H1 (cell line): ENCODE results near the gene WBP1. TPM values are rescaled to one million over a fixed set of nuclear protein-coding genes. Genes with fewer than 3 reads are reported as not detected.
A peak's percentile ranks its signal among the peaks of the same experiment; 100 is the strongest.
"Not testable (repeated sequence)": the region's sequence is repeated elsewhere in the genome, so short reads cannot be mapped to it uniquely, and the experiment has no call there.

Experiments
- CTCF ChIA-PET: fragments of 300-600 bp; sonication (Branson Sonifier 250); formaldehyde crosslinking; loops from one replicate; lab custom pipeline; 2021; ENCODE audit not compliant: partially characterized antibody; lab: Charles Lee
- POLR2A ChIA-PET: fragments of 300-600 bp; sonication (Branson Sonifier 250); formaldehyde crosslinking; loops from one replicate; lab custom pipeline; 2021; ENCODE audit warnings: inconsistent platforms; ENCODE audit not compliant: partially characterized antibody; lab: Charles Lee
- DNase-seq, 2 experiments: peaks; one replicate each; pipeline versions ENCODE4 v3.0.0 to v3.0.0-alpha.2; 2010 to 2022; ENCODE audit warnings: low spot score in 2 of 2, low read depth in 1 of 2, mixed read lengths in 1 of 2
- FAIRE-seq: peaks from 2 replicates; lab custom pipeline; 2011; peaks lifted over from hg19 to GRCh38; lab: Jason Lieb, UNC
- H2AFZ ChIP-seq: 2 replicates; pipeline ENCODE4 v1.8.1; 2012; ENCODE audit warnings: low read length, inconsistent platforms
- H2AK5ac ChIP-seq: 2 replicates; pipeline ENCODE4 v1.6.1; 2013; ENCODE audit warnings: low read depth, low read length
- H2BK120ac ChIP-seq: replicated peaks from 2 replicates; pipeline ENCODE3; 2013; ENCODE audit warnings: low read depth, low read length, inconsistent platforms
- H2BK12ac ChIP-seq: 2 replicates; pipeline ENCODE4 v1.6.1; 2013; ENCODE audit warnings: low read depth, low read length
- H2BK15ac ChIP-seq: 2 replicates; pipeline ENCODE4 v1.6.1; 2013; ENCODE audit warnings: low read length
- H2BK20ac ChIP-seq: 2 replicates; pipeline ENCODE4 v1.6.1; 2013; ENCODE audit warnings: low read length
- H2BK5ac ChIP-seq: 2 replicates; pipeline ENCODE4 v1.6.1; 2013; ENCODE audit warnings: low read depth, low read length
- H3K14ac ChIP-seq: 2 replicates; pipeline ENCODE4 v1.6.1; 2013; ENCODE audit warnings: inconsistent platforms; ENCODE audit not compliant: insufficient read length
- H3K18ac ChIP-seq: 2 replicates; pipeline ENCODE4 v1.6.1; 2013; ENCODE audit warnings: low read length; ENCODE audit errors: extremely low read depth
- H3K23ac ChIP-seq: 2 replicates; pipeline ENCODE4 v1.6.1; 2013; ENCODE audit warnings: inconsistent platforms; ENCODE audit not compliant: insufficient read length
- H3K23me2 ChIP-seq: 2 replicates; pipeline ENCODE4 v1.6.1; 2013; ENCODE audit warnings: low read depth, low read length
- H3K27ac ChIP-seq: 2 replicates; pipeline ENCODE4 v1.6.1; 2011; ENCODE audit warnings: low read depth, low read length, inconsistent platforms
- H3K27me3 ChIP-seq, 4 experiments: replicated peaks in 1 of 4; 1 replicate in 1 of 4; 2 replicates in 3 of 4; pipeline versions ENCODE4 v1.6.1 to v1.8.1; 2011 to 2013; ENCODE audit warnings: low read length in 3 of 4, mild to moderate bottlenecking in 3 of 4, inconsistent platforms in 2 of 4, mixed read lengths in 2 of 4, moderate library complexity in 1 of 4; ENCODE audit not compliant: control insufficient read depth in 3 of 4, insufficient read depth in 3 of 4; ENCODE audit errors: extremely low read depth in 1 of 4
- H3K36me3 ChIP-seq, 4 experiments: 2 replicates each; pipeline versions ENCODE4 v1.6.1 to v1.8.1; 2011 to 2013; ENCODE audit warnings: mild to moderate bottlenecking in 4 of 4, low read length in 3 of 4, moderate library complexity in 2 of 4, control low read depth in 1 of 4, inconsistent platforms in 1 of 4; ENCODE audit not compliant: insufficient read depth in 4 of 4, control insufficient read depth in 2 of 4
- H3K4ac ChIP-seq: replicated peaks from 2 replicates; pipeline ENCODE3; 2013; ENCODE audit warnings: low read length, low read depth, mixed read lengths, inconsistent platforms; ENCODE audit not compliant: insufficient read length
- H3K4me1 ChIP-seq, 4 experiments: replicated peaks in 1 of 4; 1 replicate in 1 of 4; 2 replicates in 3 of 4; pipeline versions ENCODE4 v1.6.1 to v1.8.1; 2011 to 2013; ENCODE audit warnings: low read length in 3 of 4, inconsistent platforms in 2 of 4, mixed read lengths in 1 of 4; ENCODE audit not compliant: insufficient read depth in 4 of 4, control insufficient read depth in 3 of 4
- H3K4me2 ChIP-seq, 2 experiments: 2 replicates each; pipeline versions ENCODE4 v1.6.1 to v1.8.1; 2011 to 2013; ENCODE audit warnings: low read depth in 2 of 2, low read length in 2 of 2, control low read depth in 1 of 2, inconsistent platforms in 1 of 2, mild to moderate bottlenecking in 1 of 2; ENCODE audit not compliant: insufficient read depth in 1 of 2
- H3K4me3 ChIP-seq, 4 experiments: fragments of 200-600, 300-600 bp in 1 of 4; sonication (generic), shearing (Covaris generic), sonication (Bioruptor Twin) in 1 of 4; 2 replicates each; pipeline versions ENCODE4 v1.5.1 to v1.8.1; 2011 to 2016; ENCODE audit warnings: low read length in 4 of 4, low read depth in 3 of 4, control low read depth in 2 of 4, inconsistent platforms in 2 of 4, mild to moderate bottlenecking in 2 of 4, mixed read lengths in 1 of 4, moderate library complexity in 1 of 4; ENCODE audit not compliant: insufficient read depth in 2 of 4; ENCODE audit errors: extremely low read depth in 1 of 4
- H3K56ac ChIP-seq: replicated peaks from 2 replicates; pipeline ENCODE3; 2013; ENCODE audit warnings: low read depth, mild to moderate bottlenecking, mixed read lengths, low read length, inconsistent platforms; ENCODE audit not compliant: insufficient read length
- H3K79me1 ChIP-seq: 2 replicates; pipeline ENCODE4 v1.6.1; 2013; ENCODE audit warnings: low read depth, low read length, control low read depth
- H3K79me2 ChIP-seq, 2 experiments: 2 replicates each; pipeline versions ENCODE4 v1.6.1 to v1.8.1; 2012 to 2013; ENCODE audit warnings: low read length in 2 of 2, mild to moderate bottlenecking in 2 of 2, inconsistent platforms in 1 of 2; ENCODE audit not compliant: insufficient read depth in 2 of 2, control insufficient read depth in 1 of 2
- H3K9ac ChIP-seq, 4 experiments: replicated peaks in 1 of 4; 1 replicate in 1 of 4; 2 replicates in 3 of 4; pipeline versions ENCODE4 v1.6.1 to v1.8.1; 2011 to 2013; ENCODE audit warnings: low read depth in 3 of 4, low read length in 3 of 4, control low read depth in 2 of 4, mild to moderate bottlenecking in 2 of 4, moderate library complexity in 2 of 4, inconsistent platforms in 1 of 4; ENCODE audit errors: extremely low read depth in 1 of 4
- H3K9me3 ChIP-seq, 2 experiments: 2 replicates each; pipeline versions ENCODE4 v1.6.1 to v1.8.1; 2012 to 2013; ENCODE audit warnings: mild to moderate bottlenecking in 2 of 2, moderate library complexity in 2 of 2, control low read depth in 1 of 2, inconsistent platforms in 1 of 2, low read depth in 1 of 2, low read length in 1 of 2, mixed read lengths in 1 of 2; ENCODE audit not compliant: insufficient read depth in 2 of 2
- H4K20me1 ChIP-seq, 2 experiments: replicated peaks in 1 of 2; 2 replicates each; pipeline versions ENCODE3 to v1.8.1; 2011 to 2013; ENCODE audit warnings: inconsistent platforms in 2 of 2, low read length in 2 of 2, mild to moderate bottlenecking in 1 of 2; ENCODE audit not compliant: insufficient read depth in 2 of 2, control insufficient read depth in 1 of 2
- H4K5ac ChIP-seq: 2 replicates; pipeline ENCODE4 v1.6.1; 2013; ENCODE audit warnings: low read length, low read depth, mixed read lengths, inconsistent platforms; ENCODE audit not compliant: insufficient read length
- H4K8ac ChIP-seq: 2 replicates; pipeline ENCODE4 v1.8.0; 2013; ENCODE audit warnings: mild to moderate bottlenecking, moderate library complexity, low read length, inconsistent platforms; ENCODE audit not compliant: insufficient read depth; ENCODE audit errors: extremely low read depth
- H4K91ac ChIP-seq: replicated peaks from 2 replicates; pipeline ENCODE3; 2013; ENCODE audit warnings: low read length, mixed read lengths, inconsistent platforms; ENCODE audit not compliant: insufficient read length
- KDM1A ChIP-seq: fragments of 200-600, 300-600 bp; sonication (generic); IDR thresholded peaks from 2 replicates; pipeline ENCODE4 v1.7.1; 2016; ENCODE audit warnings: mild to moderate bottlenecking, low read length, borderline replicate concordance
- WGBS, 2 experiments: shearing (Covaris generic) in 1 of 2; methylation state at CpG; one replicate each; pipeline versions ENCODE4 v1.1.6 to v1.1.7; 2013 to 2015; ENCODE audit warnings: low lambda C conversion rate in 2 of 2, mixed read lengths in 2 of 2, inconsistent platforms in 1 of 2, low coverage in 1 of 2, missing lambda C conversion rate in 1 of 2; ENCODE audit not compliant: insufficient replicate concordance in 2 of 2, insufficient coverage in 1 of 2, insufficient read length in 1 of 2; ENCODE audit errors: extremely low coverage in 1 of 2, missing lambda C conversion rate in 1 of 2; 5-methylcytosine and 5-hydroxymethylcytosine counted together
- polyA plus RNA-seq, 7 experiments: library from polyadenylated mRNA; depleted of rRNA in 3 of 7; stranded (reverse) in 5 of 7; unstranded in 2 of 7; fragments of >200 nt in 5 of 7; fragments of 200-250 nt in 2 of 7; gene quantifications; 1 replicate in 5 of 7; 2 replicates in 1 of 7; 4 replicates in 1 of 7; pipeline versions ENCODE4 v1.2.1 to v1.2.3, GENCODE V29; 2011 to 2013; ENCODE audit warnings: missing spikeins in 2 of 7, mixed read lengths in 2 of 7
- total RNA-seq: library from RNA; stranded (reverse); fragmentation: NEBNext Ultra II Directional; extraction: Animal tissue kit (Norgen Biotek cat#: 25700); gene quantifications from 2 replicates; pipeline ENCODE4 v1.2.1, GENCODE V29; 2021

Gene WBP1
- total and polyA plus RNA-seq, 2 of the 8 experiments (the other 6 are each of a cell fraction or from before 2014, with no cell fraction given), result 57.2 to 190 TPM

GRCh38 chr2:74483675-74484164 lies 25.5 kb downstream of the WBP1 start:
- not testable (repeated sequence) for H3K4ac ChIP-seq, DNase-seq, H3K27ac ChIP-seq, H2AK5ac ChIP-seq, H2BK20ac ChIP-seq, H2BK12ac ChIP-seq, H3K36me3 ChIP-seq, H3K79me1 ChIP-seq, H3K18ac ChIP-seq, H3K79me2 ChIP-seq, H3K23ac ChIP-seq, H3K14ac ChIP-seq, H2BK15ac ChIP-seq, H3K9ac ChIP-seq, H4K20me1 ChIP-seq, H3K23me2 ChIP-seq, H2BK120ac ChIP-seq, H3K9me3 ChIP-seq, H3K4me1 ChIP-seq, H3K27me3 ChIP-seq, H2BK5ac ChIP-seq, H4K91ac ChIP-seq, H3K56ac ChIP-seq, FAIRE-seq, H2AFZ ChIP-seq
- peak; percentile 79; the same call in 1 of the 2 replicates for TF ChIP-seq KDM1A
- ChIA-PET CTCF (interaction anchor here (0.7 to 8.0 kb wide), 19 partner anchors 9 to 104 kb away, joined by 3 to 73 read pairs (median 10); partner anchors contain the start of genes INO80B, LBX2, MOGS and MRPL53), POLR2A (interaction anchor here (0.9 to 7.3 kb wide), 16 partner anchors 9 to 103 kb away, joined by 3 to 85 read pairs (median 8); partner anchors contain the start of genes AUP1, HTRA2, INO80B and LBX2)
- H4K5ac ChIP-seq, result peak overlapping the region; percentile 21
- WGBS, 2 experiments, result 90% methylated on average over 19 of the region's 19 CpGs; no CpG with 5 or more reads in 1 of the 2 experiments
- peak overlapping the region; percentile 89 for H4K8ac ChIP-seq
- peak overlapping the region; percentile 98 to 100 for H3K4me2 ChIP-seq
- peak overlapping the region; percentile 69 to 99 (median 93); a peak in 7 of 8 replicates for H3K4me3 ChIP-seq
